ENCODE data around the gene MRPL1. TPM values are rescaled to one million over a fixed set of nuclear protein-coding genes. Genes with fewer than 3 reads are reported as not detected.
A peak's percentile ranks its signal among the peaks of the same experiment; 100 is the strongest.

The MRPL1 gene
- polyA plus RNA-seq, 1 donor (not counting 4 experiments of a cell fraction or from before 2014, with no cell fraction given), result 71.4 TPM

- H2AFZ ChIP-seq (ENCODE audit: control insufficient read depth, low read length), result peak overlapping the region; percentile 82
- no peaks in the 10 kb centered on the region for H3K79me2 ChIP-seq (ENCODE audit: control insufficient read depth, insufficient read depth, low read length)
- H3K27me3 ChIP-seq (ENCODE audit: control insufficient read depth, extremely low read depth, insufficient read depth, low read length), result no peaks in the 10 kb centered on the region
- FAIRE-seq, result peak; percentile 93
- H3K9ac ChIP-seq (ENCODE audit: control insufficient read depth, extremely low read depth, insufficient read depth, low read length), result no peak overlapping the region
- H3K27ac ChIP-seq (ENCODE audit: control insufficient read depth, insufficient read depth, low read length), result no peak overlapping the region
- H3K4me2 ChIP-seq (ENCODE audit: control insufficient read depth, extremely low read depth, insufficient read depth, low read depth, low read length), result no peak overlapping the region
- no peak for DNase-seq (ENCODE audit: low read depth, low spot score)
- no peaks in the 10 kb centered on the region for H3K9me3 ChIP-seq (ENCODE audit: control insufficient read depth, low read depth, low read length)
- no peak for TF ChIP-seq EZH2 (IDR thresholded peaks at IDR 0.05; ENCODE audit: low read length)
- TF ChIP-seq, protein P1, sequence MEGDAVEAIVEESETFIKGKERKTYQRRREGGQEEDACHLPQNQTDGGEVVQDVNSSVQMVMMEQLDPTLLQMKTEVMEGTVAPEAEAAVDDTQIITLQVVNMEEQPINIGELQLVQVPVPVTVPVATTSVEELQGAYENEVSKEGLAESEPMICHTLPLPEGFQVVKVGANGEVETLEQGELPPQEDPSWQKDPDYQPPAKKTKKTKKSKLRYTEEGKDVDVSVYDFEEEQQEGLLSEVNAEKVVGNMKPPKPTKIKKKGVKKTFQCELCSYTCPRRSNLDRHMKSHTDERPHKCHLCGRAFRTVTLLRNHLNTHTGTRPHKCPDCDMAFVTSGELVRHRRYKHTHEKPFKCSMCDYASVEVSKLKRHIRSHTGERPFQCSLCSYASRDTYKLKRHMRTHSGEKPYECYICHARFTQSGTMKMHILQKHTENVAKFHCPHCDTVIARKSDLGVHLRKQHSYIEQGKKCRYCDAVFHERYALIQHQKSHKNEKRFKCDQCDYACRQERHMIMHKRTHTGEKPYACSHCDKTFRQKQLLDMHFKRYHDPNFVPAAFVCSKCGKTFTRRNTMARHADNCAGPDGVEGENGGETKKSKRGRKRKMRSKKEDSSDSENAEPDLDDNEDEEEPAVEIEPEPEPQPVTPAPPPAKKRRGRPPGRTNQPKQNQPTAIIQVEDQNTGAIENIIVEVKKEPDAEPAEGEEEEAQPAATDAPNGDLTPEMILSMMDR (optimal IDR thresholded peaks at IDR 0.05 in 1 of 3, IDR thresholded peaks at IDR 0.05 in 1 of 3, conservative IDR thresholded peaks at IDR 0.05 in 1 of 3; ENCODE audit: extremely low read depth in 1 of 3, insufficient read depth in 2 of 3, low read length in 3 of 3), result no peak
- H3K4me1 ChIP-seq (ENCODE audit: control insufficient read depth, extremely low read depth, insufficient read depth, low read length), result peaks cover 10% of the 10 kb centered on the region
- dilution Hi-C loops (cut with MboI; ENCODE audit: extremely low pct_ligation_motif_present, low sequenced_read_pairs), result no loop called here
- H3K36me3 ChIP-seq (ENCODE audit: control insufficient read depth in 2 of 2, extremely low read depth in 1 of 2, insufficient read depth in 2 of 2, low read length in 2 of 2), result no peaks in the 10 kb centered on the region
- H3K9me1 ChIP-seq (ENCODE audit: control insufficient read depth, extremely low read depth, insufficient read depth, low read length), result no peaks in the 10 kb centered on the region
- no peak overlapping the region for H3K4me3 ChIP-seq (ENCODE audit: control insufficient read depth in 2 of 3, extremely low read depth in 1 of 3, insufficient read depth in 2 of 3, low read depth in 1 of 3, low read length in 3 of 3)
- no peaks in the 10 kb centered on the region for H4K20me1 ChIP-seq (ENCODE audit: control insufficient read depth, extremely low read depth, insufficient read depth, low read length)
Observed at GRCh38 chr4:77843628-77844027, 19.0 kb upstream of the MRPL1 start.

- Histone ChIP-seq H3K9me1 (ENCODE audit: control insufficient read depth, extremely low read depth, insufficient read depth, low read length) (no peaks in the 10 kb centered on the region), H3K27me3 (ENCODE audit: control insufficient read depth, extremely low read depth, insufficient read depth, low read length) (no peaks in the 10 kb centered on the region), H4K20me1 (ENCODE audit: control insufficient read depth, extremely low read depth, insufficient read depth, low read length) (no peaks in the 10 kb centered on the region), H3K27ac (ENCODE audit: control insufficient read depth, insufficient read depth, low read length) (no peak overlapping the region), H3K4me3 (ENCODE audit: control insufficient read depth in 2 of 3, extremely low read depth in 1 of 3, insufficient read depth in 2 of 3, low read depth in 1 of 3, low read length in 3 of 3) (no peak overlapping the region), H3K4me2 (ENCODE audit: control insufficient read depth, extremely low read depth, insufficient read depth, low read depth, low read length) (no peak overlapping the region), H2AFZ (ENCODE audit: control insufficient read depth, low read length) (no peak overlapping the region), H3K79me2 (ENCODE audit: control insufficient read depth, insufficient read depth, low read length) (no peaks in the 10 kb centered on the region), H3K36me3 (ENCODE audit: control insufficient read depth in 2 of 2, extremely low read depth in 1 of 2, insufficient read depth in 2 of 2, low read length in 2 of 2) (no peaks in the 10 kb centered on the region), H3K9me3 (ENCODE audit: control insufficient read depth, low read depth, low read length) (no peaks in the 10 kb centered on the region), H3K9ac (ENCODE audit: control insufficient read depth, extremely low read depth, insufficient read depth, low read length) (no peak overlapping the region), H3K4me1 (ENCODE audit: control insufficient read depth, extremely low read depth, insufficient read depth, low read length) (peaks cover 10% of the 10 kb centered on the region)
- DNase-seq (ENCODE audit: low read depth, low spot score), result no peak
- TF ChIP-seq EZH2 (IDR thresholded peaks at IDR 0.05; ENCODE audit: low read length), result no peak
- TF ChIP-seq, protein P1 (optimal IDR thresholded peaks at IDR 0.05 in 1 of 3, IDR thresholded peaks at IDR 0.05 in 1 of 3, conservative IDR thresholded peaks at IDR 0.05 in 1 of 3; ENCODE audit: extremely low read depth in 1 of 3, insufficient read depth in 2 of 3, low read length in 3 of 3), result no peak
- dilution Hi-C loops (cut with MboI; ENCODE audit: extremely low pct_ligation_motif_present, low sequenced_read_pairs), result no loop called here
- FAIRE-seq, result no peak
Observed at GRCh38 chr4:77844363-77844762, 18.3 kb upstream of the MRPL1 start.
